Endothelial cell of umbilical vein (primary cell): ENCODE data around the gene JARID2. TPM values are rescaled to one million over a fixed set of nuclear protein-coding genes. Genes with fewer than 3 reads are reported as not detected.

Experiments
- BruUV-seq: library from RNA; stranded (reverse); fragments of 400-500 nt; replicated peaks from 2 replicates; lab custom pipeline; 2021; lab: Mats Ljungman, UMichigan
- CTCF ChIA-PET: fragments of 300-600, 350-600 bp; sonication (Branson Sonifier 250); formaldehyde crosslinking; loops from one replicate; lab custom pipeline; 2021; ENCODE audit warnings: antibody characterized with exemption, inconsistent platforms; lab: Charles Lee
- POLR2A ChIA-PET: fragments of 300-600, 350-600 bp; sonication (Branson Sonifier 250); formaldehyde crosslinking; loops from one replicate; lab custom pipeline; 2021; ENCODE audit warnings: antibody characterized with exemption, inconsistent platforms; lab: Charles Lee
- DNase-seq: peaks from one replicate; pipeline ENCODE4 v3.0.0-alpha.2; 2011; ENCODE audit warnings: low read depth, low spot score
- FAIRE-seq: peaks from 2 replicates; lab custom pipeline; 2011; peaks lifted over from hg19 to GRCh38; lab: Jason Lieb, UNC
- H2AFZ ChIP-seq: 2 replicates; pipeline ENCODE4 v1.6.0; 2012; ENCODE audit warnings: low read depth, low read length, control low read depth, inconsistent platforms
- H3K27ac ChIP-seq: 2 replicates; pipeline ENCODE4 v1.5.1; 2011; ENCODE audit warnings: low read depth, mild to moderate bottlenecking, control low read depth, low read length, moderate library complexity; ENCODE audit not compliant: insufficient read depth
- H3K27me3 ChIP-seq, 2 experiments: 2 replicates each; pipeline versions ENCODE4 v1.6.0 to v1.6.1; 2011; ENCODE audit warnings: low read length in 2 of 2, mixed read lengths in 1 of 2; ENCODE audit not compliant: control insufficient read depth in 2 of 2, insufficient read depth in 2 of 2
- H3K36me3 ChIP-seq, 2 experiments: 2 replicates in 1 of 2; 3 replicates in 1 of 2; pipeline ENCODE4 v1.5.1; 2011; ENCODE audit warnings: low read length in 2 of 2, mild to moderate bottlenecking in 1 of 2, moderate library complexity in 1 of 2; ENCODE audit not compliant: control insufficient read depth in 2 of 2, insufficient read depth in 2 of 2; ENCODE audit errors: extremely low read depth in 1 of 2
- H3K4me1 ChIP-seq: 3 replicates; pipeline ENCODE4 v1.5.1; 2011; ENCODE audit warnings: mild to moderate bottlenecking, low read length; ENCODE audit not compliant: control insufficient read depth, insufficient read depth; ENCODE audit errors: extremely low read depth
- H3K4me2 ChIP-seq: 2 replicates; pipeline ENCODE4 v1.6.1; 2011; ENCODE audit warnings: low read length, control low read depth, mixed read lengths; ENCODE audit not compliant: insufficient read depth
- H3K4me3 ChIP-seq, 3 experiments: fragments of 200-600 bp in 1 of 3; sonication (generic), shearing (Covaris generic) in 1 of 3; replicated peaks in 1 of 3; 2 replicates each; pipeline ENCODE4 v1.5.1; 2011 to 2016; ENCODE audit warnings: control low read depth in 3 of 3, low read length in 3 of 3, mild to moderate bottlenecking in 2 of 3, inconsistent platforms in 1 of 3, low read depth in 1 of 3, moderate library complexity in 1 of 3; ENCODE audit not compliant: insufficient read depth in 1 of 3
- H3K79me2 ChIP-seq: 2 replicates; pipeline ENCODE4 v1.6.0; 2012; ENCODE audit warnings: low read length, inconsistent platforms; ENCODE audit not compliant: control insufficient read depth, insufficient read depth
- H3K9ac ChIP-seq: replicated peaks from 2 replicates; pipeline ENCODE3; 2011; ENCODE audit warnings: low read length, control low read depth; ENCODE audit not compliant: insufficient read depth; ENCODE audit errors: extremely low read depth
- H3K9me1 ChIP-seq: replicated peaks from 3 replicates; pipeline ENCODE4 v1.6.0; 2011; ENCODE audit warnings: mild to moderate bottlenecking, low read length; ENCODE audit not compliant: control insufficient read depth, insufficient read depth; ENCODE audit errors: extremely low read depth
- H3K9me3 ChIP-seq: replicated peaks from 2 replicates; pipeline ENCODE4 v1.5.1; 2012; ENCODE audit warnings: low read length, inconsistent platforms; ENCODE audit not compliant: control insufficient read depth, insufficient read depth
- H4K20me1 ChIP-seq: replicated peaks from 2 replicates; pipeline ENCODE3; 2011; ENCODE audit warnings: mild to moderate bottlenecking, low read length; ENCODE audit not compliant: control insufficient read depth, insufficient read depth; ENCODE audit errors: extremely low read depth
- EZH2 ChIP-seq: IDR thresholded peaks from 2 replicates; pipeline ENCODE4 v1.6.1; 2012; ENCODE audit warnings: borderline replicate concordance, low read depth, mild to moderate bottlenecking, moderate library complexity, low read length, inconsistent platforms; ENCODE audit not compliant: severe bottlenecking
- GATA2 ChIP-seq: IDR thresholded peaks from 2 replicates; pipeline ENCODE4 v1.7.0; 2011; ENCODE audit warnings: low read depth, mild to moderate bottlenecking, moderate library complexity, mixed read lengths, low read length; ENCODE audit not compliant: insufficient read length, insufficient read depth
- MYC ChIP-seq: IDR thresholded peaks from one replicate; pipeline ENCODE4 v1.6.1; 2011; ENCODE audit warnings: mild to moderate bottlenecking, low read depth, low read length
- POLR2A ChIP-seq: IDR thresholded peaks from 2 replicates; pipeline ENCODE4 v1.6.1; 2012; ENCODE audit warnings: low read depth, mild to moderate bottlenecking, control low read depth, low read length
- POLR2AphosphoS5 ChIP-seq: IDR thresholded peaks from 2 replicates; pipeline ENCODE4 v1.6.1; 2012; ENCODE audit warnings: low read depth, mild to moderate bottlenecking, control low read depth, low read length, moderate library complexity; ENCODE audit not compliant: insufficient read depth
- dilution Hi-C: fragments of 300-500 bp; cut with MboI; formaldehyde crosslinking; loops from one replicate; pipeline ENCODE4 v1.15.0; 2019; ENCODE audit warnings: low sequenced_read_pairs; ENCODE audit not compliant: extremely low pct_ligation_motif_present
- intact Hi-C: fragments of 100-400 bp; cut with micrococcal nuclease; formaldehyde crosslinking; loops from one replicate; pipeline ENCODE4 v1.10.0; 2022
- polyA plus RNA-seq, 4 experiments: library from polyadenylated mRNA; depleted of rRNA in 3 of 4; stranded (reverse) in 3 of 4; unstranded in 1 of 4; fragments of >200 nt; gene quantifications; 2 replicates each; pipeline versions ENCODE4 v1.2.1 to v1.2.3, GENCODE V29; 2011 to 2012; ENCODE audit warnings: missing spikeins in 1 of 4
- total RNA-seq: library from RNA; stranded (reverse); gene quantifications from 2 replicates; pipeline ENCODE4 v1.2.3, GENCODE V29; 2021
- TF ChIP-seq, protein P1 (sequence below), 2 donors: IDR thresholded peaks; 1 replicate in 1 of 2; 2 replicates in 1 of 2; pipeline ENCODE4 v1.5.1; 2011; ENCODE audit warnings: low read length in 2 of 2, mild to moderate bottlenecking in 2 of 2, moderate library complexity in 2 of 2, control low read depth in 1 of 2, inconsistent platforms in 1 of 2, low read depth in 1 of 2; ENCODE audit not compliant: insufficient read depth in 1 of 2; ENCODE audit errors: extremely low read depth in 1 of 2
- TF ChIP-seq, protein P2 (sequence below): IDR thresholded peaks from 2 replicates; pipeline ENCODE4 v1.6.1; 2011; ENCODE audit not compliant: insufficient read depth, insufficient read length

JARID2 gene
- total and polyA plus RNA-seq, 2 donors (not counting 3 experiments of a cell fraction or from before 2014, with no cell fraction given) = 2.9 to 10.6 TPM

DNA sequence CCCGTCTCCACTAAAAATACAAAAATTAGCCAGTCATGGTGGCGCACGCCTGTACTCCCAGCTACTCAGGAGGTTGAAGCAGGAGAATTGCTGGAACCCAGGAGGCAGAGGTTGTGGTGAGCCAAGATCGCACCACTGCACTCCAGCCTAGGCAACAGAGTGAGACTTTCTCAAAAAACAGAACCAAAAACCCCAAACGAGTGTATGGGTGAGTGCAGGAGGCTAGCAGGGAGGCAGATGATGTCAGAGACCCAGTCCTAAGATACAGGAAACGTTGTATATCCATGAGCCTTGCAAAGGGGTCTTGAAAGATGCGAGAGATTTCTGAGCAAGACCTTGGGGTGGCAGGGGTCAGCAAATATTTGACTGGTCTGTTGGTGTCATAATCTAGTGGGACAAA, 136.2 kb downstream of the JARID2 start:
- CTCF ChIA-PET = interaction anchor here (0.7 to 1.7 kb wide), 2 partner anchors 9 to 1171 kb away, joined by 3 to 5 read pairs; no protein-coding TSS in a partner anchor
- Histone ChIP-seq H2AFZ (no peak overlapping the region), H3K4me1 (no peaks in the 10 kb centered on the region), H3K9me3 (no peaks in the 10 kb centered on the region), H3K4me2 (no peak overlapping the region), H3K36me3 (no peaks in the 10 kb centered on the region), H3K27me3 (no peaks in the 10 kb centered on the region), H4K20me1 (no peaks in the 10 kb centered on the region), H3K9me1 (no peaks in the 10 kb centered on the region), H3K79me2 (no peaks in the 10 kb centered on the region), H3K27ac (no peak overlapping the region), H3K4me3 (no peak overlapping the region), H3K9ac (no peak overlapping the region)
- dilution Hi-C loops = no loop called here
- DNase-seq (no peak), FAIRE-seq (no peak)
- TF ChIP-seq POLR2A = no peak
- TF ChIP-seq POLR2AphosphoS5 = no peak
- TF ChIP-seq, protein P1, sequence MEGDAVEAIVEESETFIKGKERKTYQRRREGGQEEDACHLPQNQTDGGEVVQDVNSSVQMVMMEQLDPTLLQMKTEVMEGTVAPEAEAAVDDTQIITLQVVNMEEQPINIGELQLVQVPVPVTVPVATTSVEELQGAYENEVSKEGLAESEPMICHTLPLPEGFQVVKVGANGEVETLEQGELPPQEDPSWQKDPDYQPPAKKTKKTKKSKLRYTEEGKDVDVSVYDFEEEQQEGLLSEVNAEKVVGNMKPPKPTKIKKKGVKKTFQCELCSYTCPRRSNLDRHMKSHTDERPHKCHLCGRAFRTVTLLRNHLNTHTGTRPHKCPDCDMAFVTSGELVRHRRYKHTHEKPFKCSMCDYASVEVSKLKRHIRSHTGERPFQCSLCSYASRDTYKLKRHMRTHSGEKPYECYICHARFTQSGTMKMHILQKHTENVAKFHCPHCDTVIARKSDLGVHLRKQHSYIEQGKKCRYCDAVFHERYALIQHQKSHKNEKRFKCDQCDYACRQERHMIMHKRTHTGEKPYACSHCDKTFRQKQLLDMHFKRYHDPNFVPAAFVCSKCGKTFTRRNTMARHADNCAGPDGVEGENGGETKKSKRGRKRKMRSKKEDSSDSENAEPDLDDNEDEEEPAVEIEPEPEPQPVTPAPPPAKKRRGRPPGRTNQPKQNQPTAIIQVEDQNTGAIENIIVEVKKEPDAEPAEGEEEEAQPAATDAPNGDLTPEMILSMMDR (IDR thresholded peaks at IDR 0.05; ENCODE audit: extremely low read depth in 1 of 2, insufficient read depth in 1 of 2, low read depth in 1 of 2, low read length in 2 of 2) = no peak
- no peak for TF ChIP-seq GATA2
- no peak for TF ChIP-seq MYC
- TF ChIP-seq, protein P2, sequence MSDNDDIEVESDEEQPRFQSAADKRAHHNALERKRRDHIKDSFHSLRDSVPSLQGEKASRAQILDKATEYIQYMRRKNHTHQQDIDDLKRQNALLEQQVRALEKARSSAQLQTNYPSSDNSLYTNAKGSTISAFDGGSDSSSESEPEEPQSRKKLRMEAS = no peak
- no peak for TF ChIP-seq EZH2
- POLR2A ChIA-PET = no interaction called here
- no TSS peak for BruUV-seq
- intact Hi-C loops = no loop called here
